Upper lobe of left lung (tissue), 6 donors: ENCODE measurements around the gene PEX7. TPM values are rescaled to one million over a fixed set of nuclear protein-coding genes. Genes with fewer than 3 reads are reported as not detected.
"Not testable (repeated sequence)": the region's sequence is repeated elsewhere in the genome, so short reads cannot be mapped to it uniquely, and the experiment has no call there.

Experiments
- ATAC-seq, 2 donors: fragments of 200-7000 bp; cut with Tn5 transposase; one replicate each; pipeline ENCODE4 v1.9.1; 2022; ENCODE audit warnings: mild to moderate bottlenecking in 2 of 2, moderate library complexity in 2 of 2; ENCODE audit not compliant: low FRiP score in 2 of 2
- DNase-seq, 2 donors: peaks; one replicate each; pipeline ENCODE4 v3.0.0-alpha.2; 2019 to 2020
- H3K27ac ChIP-seq, 4 donors: fragments of 200-600 bp; sonication (generic); one replicate each; pipeline ENCODE4 v1.5.1; 2016 to 2019
- H3K27me3 ChIP-seq, 4 donors: fragments of 200-600 bp; sonication (generic); one replicate each; pipeline ENCODE4 v1.5.1; 2017 to 2019
- H3K36me3 ChIP-seq, 4 donors: fragments of 200-600 bp; sonication (generic); one replicate each; pipeline ENCODE4 v1.5.1; 2016 to 2019
- H3K4me1 ChIP-seq, 4 donors: fragments of 200-600 bp; sonication (generic); one replicate each; pipeline ENCODE4 v1.5.1; 2018 to 2019
- H3K4me3 ChIP-seq, 4 donors: fragments of 200-600 bp; sonication (generic); one replicate each; pipeline ENCODE4 v1.5.1; 2017 to 2019; ENCODE audit warnings: mild to moderate bottlenecking in 2 of 4, moderate library complexity in 1 of 4
- H3K9me3 ChIP-seq, 4 donors: fragments of 200-600 bp; sonication (generic); one replicate each; pipeline ENCODE4 v1.5.1; 2018 to 2019
- EP300 ChIP-seq, 4 donors: sonication (generic); formaldehyde crosslinking; IDR thresholded peaks; one replicate each; pipeline ENCODE4 v1.5.1; 2017; ENCODE audit warnings: antibody characterized with exemption in 4 of 4, control low read depth in 2 of 4
- POLR2A ChIP-seq, 4 donors: fragments of 450-650 bp; IDR thresholded peaks; one replicate each; pipeline ENCODE4 v1.5.1; 2016 to 2017; ENCODE audit warnings: antibody characterized with exemption in 4 of 4, mild to moderate bottlenecking in 2 of 4
- POLR2AphosphoS5 ChIP-seq, 2 donors: sonication (generic); formaldehyde crosslinking; IDR thresholded peaks; one replicate each; pipeline ENCODE4 v1.5.1; 2017; ENCODE audit warnings: antibody characterized with exemption in 2 of 2
- WGBS, 2 donors: methylation state at CpG; one replicate each; pipeline ENCODE4 v1.1.5; 2017 to 2018; 5-methylcytosine and 5-hydroxymethylcytosine counted together
- total RNA-seq, 6 donors: library from RNA; depleted of rRNA in 4 of 6; stranded (reverse); fragments of >200 nt in 4 of 6; gene quantifications; one replicate each; pipeline versions ENCODE4 v1.1.0 to v1.2.1, GENCODE V29; 2016 to 2021
- TF ChIP-seq, protein P1 (sequence below), 6 experiments: fragments of 450-650 bp in 4 of 6; fragments of 200-600 bp in 2 of 6; sonication (generic) in 2 of 6; IDR thresholded peaks; one replicate each; pipeline ENCODE4 v1.5.1; 2016 to 2019; ENCODE audit warnings: antibody characterized with exemption in 6 of 6
- donor health status: DM: no; HTN: no; CAD: no; lungs with moderate emphysema.
- donor health status: DM: no; HTN: yes; CAD: no; lungs with severe emphysema.

PEX7 gene
- total RNA-seq, 6 donors from 2014 or later = 6.7 to 11.7 (median 9.7) TPM

DNA sequence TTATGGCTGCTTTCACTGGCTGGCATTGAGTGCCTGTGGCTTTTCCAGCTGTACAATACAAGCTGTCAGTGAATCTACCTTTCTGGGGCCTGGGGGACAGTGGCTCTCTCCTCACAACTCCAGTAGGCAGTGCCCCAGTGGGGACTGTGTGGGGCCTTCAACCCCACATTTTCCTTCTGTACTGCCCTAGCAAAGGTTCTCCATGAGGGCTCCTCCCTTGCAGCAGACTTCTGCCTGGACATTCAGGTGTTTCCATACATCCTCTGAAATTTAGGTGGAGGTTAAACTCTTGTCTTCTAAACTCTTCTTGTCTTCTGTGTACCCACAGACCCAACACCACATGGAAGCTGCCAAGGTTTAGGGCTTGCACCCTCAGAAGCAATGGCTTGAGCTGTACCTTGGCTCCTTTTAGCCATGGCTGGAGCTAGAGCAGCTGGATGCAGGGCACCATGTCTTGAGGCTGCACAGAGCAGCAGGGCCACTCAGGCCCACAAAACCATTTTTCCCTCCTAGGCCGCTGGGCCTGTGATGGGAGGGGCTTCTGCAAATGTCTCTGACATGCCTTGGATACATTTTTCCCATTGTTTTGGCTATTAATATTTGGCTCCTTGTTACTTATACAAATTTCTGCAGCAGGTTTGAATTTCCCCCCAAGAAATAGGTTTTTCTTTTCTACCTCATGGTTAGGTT is 9.6 kb downstream of the PEX7 start:
- ATAC-seq (no peak), DNase-seq (no peak)
- WGBS, 2 donors = 96 to 100% methylated on average over 1 of the region's 1 CpG
- H3K27me3 ChIP-seq = no peaks in the 10 kb centered on the region
- TF ChIP-seq EP300 (IDR thresholded peaks at IDR 0.05) (no peak), POLR2AphosphoS5 (IDR thresholded peaks at IDR 0.05) (no peak), POLR2A (IDR thresholded peaks at IDR 0.05) (no peak)
- TF ChIP-seq, protein P1, sequence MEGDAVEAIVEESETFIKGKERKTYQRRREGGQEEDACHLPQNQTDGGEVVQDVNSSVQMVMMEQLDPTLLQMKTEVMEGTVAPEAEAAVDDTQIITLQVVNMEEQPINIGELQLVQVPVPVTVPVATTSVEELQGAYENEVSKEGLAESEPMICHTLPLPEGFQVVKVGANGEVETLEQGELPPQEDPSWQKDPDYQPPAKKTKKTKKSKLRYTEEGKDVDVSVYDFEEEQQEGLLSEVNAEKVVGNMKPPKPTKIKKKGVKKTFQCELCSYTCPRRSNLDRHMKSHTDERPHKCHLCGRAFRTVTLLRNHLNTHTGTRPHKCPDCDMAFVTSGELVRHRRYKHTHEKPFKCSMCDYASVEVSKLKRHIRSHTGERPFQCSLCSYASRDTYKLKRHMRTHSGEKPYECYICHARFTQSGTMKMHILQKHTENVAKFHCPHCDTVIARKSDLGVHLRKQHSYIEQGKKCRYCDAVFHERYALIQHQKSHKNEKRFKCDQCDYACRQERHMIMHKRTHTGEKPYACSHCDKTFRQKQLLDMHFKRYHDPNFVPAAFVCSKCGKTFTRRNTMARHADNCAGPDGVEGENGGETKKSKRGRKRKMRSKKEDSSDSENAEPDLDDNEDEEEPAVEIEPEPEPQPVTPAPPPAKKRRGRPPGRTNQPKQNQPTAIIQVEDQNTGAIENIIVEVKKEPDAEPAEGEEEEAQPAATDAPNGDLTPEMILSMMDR (IDR thresholded peaks at IDR 0.05) = no peak
- peaks cover 0 to 15% (median 0%) of the 10 kb centered on the region in 4 donors for H3K36me3 ChIP-seq
- no peaks in the 10 kb centered on the region for H3K4me1 ChIP-seq
- no peak overlapping the region for H3K27ac ChIP-seq
- H3K4me3 ChIP-seq = no peak overlapping the region
- peaks cover 0 to 13% (median 10%) of the 10 kb centered on the region in 4 donors for H3K9me3 ChIP-seq

DNA sequence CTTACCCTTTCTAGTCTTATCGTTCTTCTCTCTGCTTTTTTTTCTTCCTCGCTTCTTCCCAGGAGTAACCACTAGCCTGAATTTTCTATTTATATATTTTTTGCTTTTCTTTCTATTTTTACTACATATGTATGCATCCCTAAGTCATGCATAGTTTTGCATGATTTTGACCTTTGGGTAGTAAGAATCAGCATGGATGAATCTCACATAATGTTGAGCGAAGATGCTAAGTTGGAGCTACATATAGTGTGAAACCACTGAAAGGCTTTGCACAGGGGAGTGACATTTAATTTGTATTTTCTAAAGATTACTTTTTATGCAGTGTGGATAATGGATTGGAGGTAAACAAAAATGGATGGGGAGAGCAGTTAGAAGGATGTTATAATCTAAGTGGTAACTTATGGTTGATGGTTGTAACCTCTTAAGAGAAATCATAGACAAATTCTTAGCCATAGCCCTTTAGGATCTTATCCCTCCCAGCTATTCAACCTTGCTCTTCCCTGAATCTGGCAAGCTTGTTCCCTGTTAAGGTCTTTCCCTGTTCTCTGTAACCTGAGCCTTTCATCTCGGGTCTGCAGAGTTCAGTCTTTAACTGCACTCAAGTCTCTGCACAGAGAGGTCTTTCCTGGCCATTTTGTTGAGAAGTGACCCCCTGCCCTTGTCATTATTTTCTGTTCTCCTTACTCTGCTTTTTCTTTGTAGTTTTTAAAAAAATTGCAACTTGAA is 18.0 kb downstream of the PEX7 start:
- TF ChIP-seq EP300 (IDR thresholded peaks at IDR 0.05) = no peak
- TF ChIP-seq, protein P1 (IDR thresholded peaks at IDR 0.05) = no peak
- no peak for TF ChIP-seq POLR2AphosphoS5 (IDR thresholded peaks at IDR 0.05)
- no peak for TF ChIP-seq POLR2A (IDR thresholded peaks at IDR 0.05)
- Histone ChIP-seq H3K27ac (no peak overlapping the region), H3K27me3 (no peaks in the 10 kb centered on the region), H3K9me3 (no peaks in the 10 kb centered on the region), H3K4me3 (no peak overlapping the region), H3K4me1 (no peaks in the 10 kb centered on the region), H3K36me3 (no peaks in the 10 kb centered on the region)
- WGBS, 2 donors = 89 to 92% methylated on average over 4 of the region's 4 CpGs
- no peak for ATAC-seq
- DNase-seq = no peak

DNA sequence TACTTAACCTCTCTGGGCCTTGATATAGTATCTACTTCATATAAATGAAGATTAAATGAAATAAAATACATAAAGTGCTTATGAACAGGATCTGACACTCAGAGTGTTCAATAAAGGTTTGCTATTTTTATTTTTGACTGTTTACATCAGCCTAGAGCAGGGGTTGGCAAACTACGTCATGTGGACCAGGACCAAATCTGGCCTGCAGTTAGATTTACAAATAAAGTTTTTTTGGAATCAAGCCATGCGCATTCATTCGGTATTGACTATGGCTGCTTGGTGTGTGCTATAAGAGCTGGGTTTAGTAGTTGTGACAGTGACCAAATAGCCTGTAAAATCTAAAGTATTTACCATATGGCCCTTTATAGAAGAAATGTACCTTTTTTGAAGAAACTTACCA is 20.8 kb downstream of the PEX7 start:
- ATAC-seq (no peak), DNase-seq (no peak)
- Histone ChIP-seq H3K27me3 (no peaks in the 10 kb centered on the region), H3K4me3 (no peak overlapping the region), H3K4me1 (no peaks in the 10 kb centered on the region), H3K36me3 (no peaks in the 10 kb centered on the region), H3K9me3 (no peaks in the 10 kb centered on the region), H3K27ac (no peak overlapping the region)
- 67 to 80% methylated on average over 3 of the region's 3 CpGs for WGBS, 2 donors
- TF ChIP-seq POLR2A (IDR thresholded peaks at IDR 0.05) (no peak), POLR2AphosphoS5 (IDR thresholded peaks at IDR 0.05) (no peak), EP300 (IDR thresholded peaks at IDR 0.05) (no peak)
- TF ChIP-seq, protein P1 (IDR thresholded peaks at IDR 0.05) = no peak

DNA sequence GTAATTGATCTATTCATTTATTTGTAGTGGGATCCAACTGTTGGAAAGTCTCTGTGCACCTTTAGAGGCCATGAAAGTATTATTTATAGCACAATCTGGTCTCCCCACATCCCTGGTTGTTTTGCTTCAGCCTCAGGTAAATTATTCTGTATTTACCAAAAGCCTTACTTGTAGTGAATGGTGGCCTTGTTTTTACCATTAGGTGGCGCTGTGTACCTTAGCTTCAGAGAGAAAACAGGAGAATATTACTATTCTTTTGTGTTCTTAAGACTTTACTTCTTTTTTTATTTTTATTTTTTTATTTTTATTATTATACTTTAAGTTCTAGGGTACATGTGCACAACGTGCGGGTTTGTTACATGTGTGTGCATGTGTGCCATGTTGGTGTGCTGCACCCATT is 23.7 kb downstream of the PEX7 start:
- TF ChIP-seq POLR2AphosphoS5 (IDR thresholded peaks at IDR 0.05) = no peak
- no peak for TF ChIP-seq EP300 (IDR thresholded peaks at IDR 0.05)
- TF ChIP-seq, protein P1 (IDR thresholded peaks at IDR 0.05) = peak; percentile 27 to 71 (median 50)
- TF ChIP-seq POLR2A (IDR thresholded peaks at IDR 0.05) = no peak

DNA sequence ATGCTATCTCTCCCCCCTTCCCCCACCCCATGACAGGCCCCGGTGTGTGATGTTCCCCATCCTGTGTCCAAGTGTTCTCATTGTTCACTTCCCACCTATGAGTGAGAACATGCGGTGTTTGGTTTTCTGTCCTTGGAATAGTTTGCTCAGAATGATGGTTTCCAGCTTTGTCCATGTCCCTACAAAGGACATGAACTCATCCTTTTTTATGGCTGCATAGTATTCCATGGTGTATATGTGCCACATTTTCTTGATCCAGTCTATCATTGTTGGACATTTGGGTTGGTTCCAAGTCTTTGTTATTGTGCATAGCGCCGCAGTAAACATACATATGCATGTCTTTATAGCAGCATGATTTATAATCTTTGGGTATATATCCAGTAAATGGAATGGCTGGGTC is 24.1 kb downstream of the PEX7 start:
- not testable (repeated sequence) for H3K4me3 ChIP-seq, DNase-seq, H3K4me1 ChIP-seq, H3K27me3 ChIP-seq, H3K36me3 ChIP-seq, H3K27ac ChIP-seq, ATAC-seq, H3K9me3 ChIP-seq
- 92 to 93% methylated on average over 4 of the region's 4 CpGs for WGBS, 2 donors

More for the DNA sequence above, 23.7 kb downstream of the PEX7 start:
- no peaks in the 10 kb centered on the region for H3K9me3 ChIP-seq
- no peak overlapping the region for H3K27ac ChIP-seq
- 63 to 66% methylated on average over 3 of the region's 3 CpGs for WGBS, 2 donors
- no peaks in the 10 kb centered on the region for H3K36me3 ChIP-seq
- DNase-seq (peak in 1 of 2 donors; percentile 42), ATAC-seq (peak; percentile 61 to 64)
- H3K27me3 ChIP-seq = no peaks in the 10 kb centered on the region
- H3K4me3 ChIP-seq = no peak overlapping the region
- no peaks in the 10 kb centered on the region for H3K4me1 ChIP-seq

DNA sequence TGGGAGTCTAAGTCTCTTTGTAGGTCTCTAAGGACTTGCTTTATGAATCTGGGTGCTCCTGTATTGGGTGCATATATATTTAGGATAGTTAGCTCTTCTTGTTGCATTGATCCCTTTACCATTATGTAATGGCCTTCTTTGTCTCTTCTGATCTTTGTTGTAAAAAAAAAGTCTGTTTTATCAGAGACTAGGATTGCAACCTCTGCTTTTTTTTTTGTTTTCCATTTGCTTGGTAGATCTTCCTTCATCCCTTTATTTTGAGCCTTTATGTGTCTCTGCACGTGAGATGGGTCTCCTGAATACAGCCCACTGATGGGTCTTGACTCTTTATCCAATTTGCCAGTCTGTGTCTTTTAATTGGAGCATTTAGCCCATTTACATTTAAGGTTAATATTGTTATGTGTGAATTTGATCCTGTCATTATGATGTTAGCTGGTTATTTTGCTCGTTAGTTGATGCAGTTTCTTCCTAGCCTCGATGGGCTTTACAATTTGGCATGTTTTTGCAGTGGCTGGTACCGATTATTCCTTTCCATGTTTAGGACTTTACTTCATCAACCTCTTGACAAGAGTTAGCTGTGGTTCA is 27.7 kb downstream of the PEX7 start:
- H3K4me1 ChIP-seq, H3K27ac ChIP-seq, H3K4me3 ChIP-seq, H3K36me3 ChIP-seq, DNase-seq, ATAC-seq, H3K9me3 ChIP-seq, H3K27me3 ChIP-seq: not testable (repeated sequence)
- WGBS, 2 donors = 75 to 95% methylated on average over 4 of the region's 4 CpGs
